Ishikawa (cell line): Measurements from ENCODE around the gene SPOCK1.

Source experiments
- CEBPB ChIP-seq: IDR thresholded peaks from 2 replicates; pipeline ENCODE4 v1.6.1; 2012
- CREB1 ChIP-seq: IDR thresholded peaks from 2 replicates; pipeline ENCODE4 v1.6.1; 2012; ENCODE audit warnings: low read depth
- EGR1 ChIP-seq: IDR thresholded peaks from 2 replicates; pipeline ENCODE4 v1.6.1; 2012
- EP300 ChIP-seq: IDR thresholded peaks from 2 replicates; pipeline ENCODE4 v1.6.1; 2012; ENCODE audit warnings: borderline replicate concordance
- FOXM1 ChIP-seq: IDR thresholded peaks from 2 replicates; pipeline ENCODE4 v1.6.1; 2012; ENCODE audit warnings: low read depth, borderline replicate concordance
- NFIC ChIP-seq: IDR thresholded peaks from 2 replicates; pipeline ENCODE4 v1.6.1; 2012
- RAD21 ChIP-seq: IDR thresholded peaks from 2 replicates; pipeline ENCODE4 v1.6.1; 2012; ENCODE audit warnings: low read depth
- TAF1 ChIP-seq: IDR thresholded peaks from 2 replicates; pipeline ENCODE4 v1.6.1; 2012; ENCODE audit warnings: low read depth, mild to moderate bottlenecking
- TEAD4 ChIP-seq: IDR thresholded peaks from 2 replicates; pipeline ENCODE4 v1.6.1; 2012
- YY1 ChIP-seq: IDR thresholded peaks from 2 replicates; pipeline ENCODE4 v1.6.1; 2012; ENCODE audit warnings: low read depth
- ZBTB7A ChIP-seq: IDR thresholded peaks from 2 replicates; pipeline ENCODE4 v1.6.1; 2012; ENCODE audit warnings: low read depth
- TF ChIP-seq, protein P1 (sequence below): IDR thresholded peaks from 2 replicates; pipeline ENCODE4 v1.6.1; 2012
- TF ChIP-seq, protein P2 (sequence below): IDR thresholded peaks from 2 replicates; pipeline ENCODE4 v1.6.1; 2012; ENCODE audit warnings: low read depth, mild to moderate bottlenecking

DNA sequence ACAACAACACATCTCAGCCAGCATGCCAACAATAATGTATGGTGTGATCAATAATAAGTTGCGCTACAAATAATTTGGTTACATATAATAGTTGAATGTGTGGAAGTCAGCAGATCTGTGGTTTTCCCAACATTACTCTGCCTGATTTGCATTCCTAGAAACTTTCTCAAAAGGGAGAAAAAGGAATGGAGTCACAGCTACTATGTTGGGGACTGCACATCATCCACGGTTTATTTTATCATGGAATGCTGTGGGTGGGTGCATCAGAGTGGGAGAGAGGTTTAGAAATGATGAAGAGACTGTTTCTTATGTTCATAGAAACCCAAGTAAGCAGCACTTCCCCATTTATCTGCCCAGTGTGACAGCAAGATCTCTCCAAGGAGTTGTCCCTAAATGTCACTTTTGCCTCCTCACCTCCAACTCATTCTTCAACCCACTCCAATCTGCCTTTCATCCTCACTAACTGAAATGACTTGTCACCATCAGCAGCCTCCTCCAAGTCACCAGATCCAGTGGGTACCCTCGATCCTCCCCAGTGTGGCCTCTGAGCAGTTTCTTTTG lies 2.8 kb upstream of the SPOCK1 start:
- TF ChIP-seq CREB1 (no peak), EP300 (no peak), ZBTB7A (no peak), NFIC (no peak), TAF1 (no peak), EGR1 (no peak), FOXM1 (no peak), RAD21 (no peak), YY1 (no peak), TEAD4 (no peak), CEBPB (no peak)
- TF ChIP-seq, protein P1, sequence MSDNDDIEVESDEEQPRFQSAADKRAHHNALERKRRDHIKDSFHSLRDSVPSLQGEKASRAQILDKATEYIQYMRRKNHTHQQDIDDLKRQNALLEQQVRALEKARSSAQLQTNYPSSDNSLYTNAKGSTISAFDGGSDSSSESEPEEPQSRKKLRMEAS, result no peak
- TF ChIP-seq, protein P2, sequence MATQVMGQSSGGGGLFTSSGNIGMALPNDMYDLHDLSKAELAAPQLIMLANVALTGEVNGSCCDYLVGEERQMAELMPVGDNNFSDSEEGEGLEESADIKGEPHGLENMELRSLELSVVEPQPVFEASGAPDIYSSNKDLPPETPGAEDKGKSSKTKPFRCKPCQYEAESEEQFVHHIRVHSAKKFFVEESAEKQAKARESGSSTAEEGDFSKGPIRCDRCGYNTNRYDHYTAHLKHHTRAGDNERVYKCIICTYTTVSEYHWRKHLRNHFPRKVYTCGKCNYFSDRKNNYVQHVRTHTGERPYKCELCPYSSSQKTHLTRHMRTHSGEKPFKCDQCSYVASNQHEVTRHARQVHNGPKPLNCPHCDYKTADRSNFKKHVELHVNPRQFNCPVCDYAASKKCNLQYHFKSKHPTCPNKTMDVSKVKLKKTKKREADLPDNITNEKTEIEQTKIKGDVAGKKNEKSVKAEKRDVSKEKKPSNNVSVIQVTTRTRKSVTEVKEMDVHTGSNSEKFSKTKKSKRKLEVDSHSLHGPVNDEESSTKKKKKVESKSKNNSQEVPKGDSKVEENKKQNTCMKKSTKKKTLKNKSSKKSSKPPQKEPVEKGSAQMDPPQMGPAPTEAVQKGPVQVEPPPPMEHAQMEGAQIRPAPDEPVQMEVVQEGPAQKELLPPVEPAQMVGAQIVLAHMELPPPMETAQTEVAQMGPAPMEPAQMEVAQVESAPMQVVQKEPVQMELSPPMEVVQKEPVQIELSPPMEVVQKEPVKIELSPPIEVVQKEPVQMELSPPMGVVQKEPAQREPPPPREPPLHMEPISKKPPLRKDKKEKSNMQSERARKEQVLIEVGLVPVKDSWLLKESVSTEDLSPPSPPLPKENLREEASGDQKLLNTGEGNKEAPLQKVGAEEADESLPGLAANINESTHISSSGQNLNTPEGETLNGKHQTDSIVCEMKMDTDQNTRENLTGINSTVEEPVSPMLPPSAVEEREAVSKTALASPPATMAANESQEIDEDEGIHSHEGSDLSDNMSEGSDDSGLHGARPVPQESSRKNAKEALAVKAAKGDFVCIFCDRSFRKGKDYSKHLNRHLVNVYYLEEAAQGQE, result no peak
